Measurements from ENCODE around the gene LSM4. TPM values are rescaled to one million over a fixed set of nuclear protein-coding genes. Genes with fewer than 3 reads are reported as not detected.
A peak's percentile ranks its signal among the peaks of the same experiment; 100 is the strongest.

Gene LSM4
- total RNA-seq, 1 experiment from 2014 or later = 393 TPM

GRCh38 chr19:18311502-18312091 is 11.3 kb downstream of the LSM4 start:
- no peak for DNase-seq (ENCODE audit: low read depth)

GRCh38 chr19:18310966-18311365 is 11.9 kb downstream of the LSM4 start:
- no peak for DNase-seq (ENCODE audit: low read depth)

GRCh38 chr19:18310118-18310909 is 12.6 kb downstream of the LSM4 start:
- no peak for DNase-seq (ENCODE audit: low read depth)

- no peak for DNase-seq (ENCODE audit: low read depth)
These were observed 13.3 kb downstream of the LSM4 start for GRCh38 chr19:18309525-18310064.

- DNase-seq (ENCODE audit: low read depth) = no peak
These were observed 13.9 kb downstream of the LSM4 start for GRCh38 chr19:18308948-18309325.

GRCh38 chr19:18308051-18308947 is 14.6 kb downstream of the LSM4 start:
- DNase-seq (ENCODE audit: low read depth) = no peak

- no peak for DNase-seq (ENCODE audit: low read depth)
These were observed 15.6 kb downstream of the LSM4 start for GRCh38 chr19:18307271-18307681.

- DNase-seq (ENCODE audit: low read depth) = no peak
These were observed 16.0 kb downstream of the LSM4 start for GRCh38 chr19:18306888-18307260.

GRCh38 chr19:18306209-18306887 is 16.5 kb downstream of the LSM4 start:
- DNase-seq (ENCODE audit: low read depth) = no peak

GRCh38 chr19:18304458-18305310 is 18.2 kb downstream of the LSM4 start:
- DNase-seq (ENCODE audit: low read depth) = peak; percentile 87

- DNase-seq (ENCODE audit: low read depth) = no peak
These were observed 18.7 kb downstream of the LSM4 start for GRCh38 chr19:18304208-18304457.

GRCh38 chr19:18301718-18302111 is 21.2 kb downstream of the LSM4 start:
- no peak for DNase-seq (ENCODE audit: low read depth)

- DNase-seq (ENCODE audit: low read depth) = peak; percentile 85
These were observed 21.8 kb downstream of the LSM4 start for GRCh38 chr19:18300930-18301717.

- no peak for DNase-seq (ENCODE audit: low read depth)
These were observed 23.2 kb downstream of the LSM4 start for GRCh38 chr19:18299654-18300053.

GRCh38 chr19:18298601-18299000 is 24.3 kb downstream of the LSM4 start:
- peak; percentile 65 for DNase-seq (ENCODE audit: low read depth)

- DNase-seq (ENCODE audit: low read depth) = peak; percentile 51
These were observed 25.6 kb downstream of the LSM4 start for GRCh38 chr19:18297308-18297707.

GRCh38 chr19:18295034-18295451 is 27.8 kb downstream of the LSM4 start:
- no peak for DNase-seq (ENCODE audit: low read depth)

- DNase-seq (ENCODE audit: low read depth) = peak; percentile 55
These were observed 28.4 kb downstream of the LSM4 start for GRCh38 chr19:18294467-18294864.

GRCh38 chr19:18293642-18294466 is 29.0 kb downstream of the LSM4 start:
- no peak for DNase-seq (ENCODE audit: low read depth)
